ENCODE results near the gene RPRD1B.

The RPRD1B gene

DNA sequence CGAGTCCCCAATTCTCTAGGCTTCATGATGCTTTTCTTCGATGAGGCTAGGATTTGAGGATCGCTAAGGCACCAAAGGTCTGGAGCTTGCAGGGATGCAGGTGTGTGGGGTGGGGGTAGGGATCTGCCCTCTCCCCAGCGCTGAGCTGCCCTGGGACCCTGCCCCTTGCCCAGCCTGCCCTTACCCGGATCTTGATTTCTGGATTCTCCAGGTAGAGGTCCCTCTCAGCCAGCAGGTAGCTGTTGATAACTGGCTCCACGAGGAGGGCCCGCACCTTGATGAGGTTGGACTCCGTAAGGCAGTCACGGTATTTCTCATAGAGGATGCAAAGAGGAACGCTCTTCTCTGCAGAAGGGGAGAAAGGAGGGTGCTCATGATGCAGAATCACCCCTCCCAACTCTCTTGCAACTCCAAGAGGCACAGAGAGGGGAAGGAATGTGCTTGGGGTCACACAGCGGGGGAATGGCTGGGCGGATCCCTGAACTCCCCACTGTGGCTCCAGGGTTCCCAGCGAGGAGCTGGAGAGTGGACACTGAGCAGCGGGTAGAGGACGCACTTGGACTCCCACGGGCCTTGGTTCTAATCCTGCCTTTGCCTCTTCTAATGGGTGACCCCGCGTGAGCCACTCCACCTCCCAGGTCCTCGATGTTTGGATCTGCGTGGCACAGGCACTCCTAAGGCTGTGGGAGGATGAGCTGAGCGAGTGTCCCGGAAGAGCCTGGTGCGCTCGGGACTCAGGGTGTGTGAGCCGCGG, 98.8 kb downstream of the RPRD1B start:
- TF ChIP-seq, protein P1, sequence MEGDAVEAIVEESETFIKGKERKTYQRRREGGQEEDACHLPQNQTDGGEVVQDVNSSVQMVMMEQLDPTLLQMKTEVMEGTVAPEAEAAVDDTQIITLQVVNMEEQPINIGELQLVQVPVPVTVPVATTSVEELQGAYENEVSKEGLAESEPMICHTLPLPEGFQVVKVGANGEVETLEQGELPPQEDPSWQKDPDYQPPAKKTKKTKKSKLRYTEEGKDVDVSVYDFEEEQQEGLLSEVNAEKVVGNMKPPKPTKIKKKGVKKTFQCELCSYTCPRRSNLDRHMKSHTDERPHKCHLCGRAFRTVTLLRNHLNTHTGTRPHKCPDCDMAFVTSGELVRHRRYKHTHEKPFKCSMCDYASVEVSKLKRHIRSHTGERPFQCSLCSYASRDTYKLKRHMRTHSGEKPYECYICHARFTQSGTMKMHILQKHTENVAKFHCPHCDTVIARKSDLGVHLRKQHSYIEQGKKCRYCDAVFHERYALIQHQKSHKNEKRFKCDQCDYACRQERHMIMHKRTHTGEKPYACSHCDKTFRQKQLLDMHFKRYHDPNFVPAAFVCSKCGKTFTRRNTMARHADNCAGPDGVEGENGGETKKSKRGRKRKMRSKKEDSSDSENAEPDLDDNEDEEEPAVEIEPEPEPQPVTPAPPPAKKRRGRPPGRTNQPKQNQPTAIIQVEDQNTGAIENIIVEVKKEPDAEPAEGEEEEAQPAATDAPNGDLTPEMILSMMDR (IDR thresholded peaks at IDR 0.05), result no peak

DNA sequence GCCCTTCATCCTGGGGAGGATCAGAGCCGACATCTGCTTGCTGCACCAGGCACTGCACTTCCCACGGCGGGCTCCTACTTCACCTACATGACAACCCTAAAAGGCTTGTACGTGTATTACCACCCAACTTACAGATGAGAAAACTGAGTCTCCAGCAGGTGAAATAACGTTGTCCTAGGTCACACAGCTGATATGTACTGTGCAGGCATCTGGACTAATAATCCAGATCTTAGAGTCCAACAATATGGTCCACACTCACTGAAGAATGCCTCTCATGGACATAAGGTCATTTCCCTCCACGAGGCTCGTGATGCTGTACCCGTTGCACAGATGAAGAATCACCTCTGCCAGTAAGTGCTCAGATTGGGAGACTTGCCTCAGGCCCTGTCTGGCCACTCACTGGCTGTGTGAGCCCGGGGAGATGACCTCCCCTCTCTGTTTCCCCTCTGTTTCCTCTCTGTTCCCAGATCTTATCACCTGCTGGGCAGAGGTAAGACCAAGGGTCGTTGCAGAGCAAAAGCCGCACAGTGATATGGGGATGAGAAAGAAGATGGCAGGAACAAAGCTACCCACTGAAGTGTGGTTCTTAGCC, 99.5 kb downstream of the RPRD1B start:
- TF ChIP-seq, protein P1 (IDR thresholded peaks at IDR 0.05), result no peak

DNA sequence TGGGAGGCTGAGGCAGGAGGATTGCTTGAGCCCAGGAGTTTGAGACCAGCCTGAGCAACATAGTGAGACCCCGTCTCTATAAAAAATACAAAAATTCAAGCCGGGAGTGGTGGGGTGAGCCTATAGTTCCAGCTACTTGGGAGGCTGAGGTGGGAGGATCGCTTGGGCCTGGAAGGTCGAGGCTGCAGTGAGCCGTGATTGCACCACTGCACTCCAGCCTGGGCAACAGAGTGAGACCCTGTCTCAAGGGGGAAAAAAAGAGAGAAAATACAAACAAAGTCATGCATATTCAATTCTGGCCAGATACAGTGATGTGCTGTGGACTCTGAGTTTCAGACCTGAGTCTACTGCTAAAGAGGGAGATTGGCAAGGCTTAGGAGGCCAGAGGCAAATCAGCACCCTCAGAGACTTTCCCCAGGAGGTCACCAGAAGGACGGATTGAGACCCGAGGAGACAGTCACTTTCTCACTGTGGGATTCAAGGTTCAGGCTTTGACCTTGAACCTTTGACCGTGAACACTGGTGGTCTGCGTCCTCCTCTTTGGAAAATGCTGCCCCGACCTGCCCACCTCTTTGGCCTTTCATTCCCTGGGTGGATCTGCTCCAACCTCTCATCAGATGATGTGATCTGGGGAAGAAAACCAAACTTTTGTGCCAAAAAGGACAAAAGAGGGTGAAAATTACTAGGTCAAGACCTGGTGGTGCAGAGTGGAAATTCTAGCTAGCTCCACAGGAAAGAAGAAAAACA, 100.3 kb downstream of the RPRD1B start:
- TF ChIP-seq, protein P1 (IDR thresholded peaks at IDR 0.05), result no peak

GRCh38 chr20:38134427-38135270, 101.1 kb downstream of the RPRD1B start:
- TF ChIP-seq, protein P1 (IDR thresholded peaks at IDR 0.05), result no peak

GRCh38 chr20:38135271-38135650, 101.7 kb downstream of the RPRD1B start:
- TF ChIP-seq, protein P1 (IDR thresholded peaks at IDR 0.05), result no peak

GRCh38 chr20:38135651-38136420, 102.3 kb downstream of the RPRD1B start:
- TF ChIP-seq, protein P1 (IDR thresholded peaks at IDR 0.05), result no peak

Measured in LNCAP (cell line).